ENCODE measurements around the gene MTHFD1L.

Gene MTHFD1L

GRCh38 chr6:150875841-150876240 lies 10.3 kb downstream of the MTHFD1L start:
- Mint-ChIP-seq H3K9me3 (no peaks in the 10 kb centered on the region), H3K36me3 (ENCODE audit: insufficient read depth) (peaks cover 1% of the 10 kb centered on the region), H3K4me3 (no peak overlapping the region), H3K4me1 (no peaks in the 10 kb centered on the region), H3K27ac (ENCODE audit: low read depth) (no peak overlapping the region), H3K27me3 (no peaks in the 10 kb centered on the region)
- no peak for DNase-seq (ENCODE audit: low spot score in 2 of 2)
- ATAC-seq (replicated peaks; ENCODE audit: extremely low read depth, poor library complexity, severe bottlenecking), result no peak

GRCh38 chr6:150876598-150876997 lies 11.1 kb downstream of the MTHFD1L start:
- Mint-ChIP-seq H3K4me3 (no peak overlapping the region), H3K36me3 (ENCODE audit: insufficient read depth) (peaks cover 1% of the 10 kb centered on the region), H3K27me3 (no peaks in the 10 kb centered on the region), H3K4me1 (no peaks in the 10 kb centered on the region), H3K27ac (ENCODE audit: low read depth) (no peak overlapping the region), H3K9me3 (no peaks in the 10 kb centered on the region)
- no peak for DNase-seq (ENCODE audit: low spot score in 2 of 2)
- no peak for ATAC-seq (replicated peaks; ENCODE audit: extremely low read depth, poor library complexity, severe bottlenecking)

GRCh38 chr6:150877928-150878327 lies 12.4 kb downstream of the MTHFD1L start:
- no peak overlapping the region for H3K27ac Mint-ChIP-seq (ENCODE audit: low read depth)
- ATAC-seq (replicated peaks; ENCODE audit: extremely low read depth, poor library complexity, severe bottlenecking), result no peak
- no peaks in the 10 kb centered on the region for H3K9me3 Mint-ChIP-seq
- H3K4me1 Mint-ChIP-seq, result no peaks in the 10 kb centered on the region
- DNase-seq (ENCODE audit: low spot score in 2 of 2), result no peak
- no peak overlapping the region for H3K4me3 Mint-ChIP-seq
- peaks cover 1% of the 10 kb centered on the region for H3K36me3 Mint-ChIP-seq (ENCODE audit: insufficient read depth)
- no peaks in the 10 kb centered on the region for H3K27me3 Mint-ChIP-seq

- H3K4me1 Mint-ChIP-seq, result no peaks in the 10 kb centered on the region
- H3K27ac Mint-ChIP-seq (ENCODE audit: low read depth), result no peak overlapping the region
- no peaks in the 10 kb centered on the region for H3K9me3 Mint-ChIP-seq
Measured at GRCh38 chr6:150878347-150879213, 13.1 kb downstream of the MTHFD1L start.

GRCh38 chr6:150880336-150880735 lies 14.8 kb downstream of the MTHFD1L start:
- ATAC-seq (replicated peaks; ENCODE audit: extremely low read depth, poor library complexity, severe bottlenecking), result no peak
- H3K9me3 Mint-ChIP-seq, result no peaks in the 10 kb centered on the region
- H3K27ac Mint-ChIP-seq (ENCODE audit: low read depth), result no peak overlapping the region
- no peaks in the 10 kb centered on the region for H3K4me1 Mint-ChIP-seq
- no peaks in the 10 kb centered on the region for H3K27me3 Mint-ChIP-seq
- no peak for DNase-seq (ENCODE audit: low spot score in 2 of 2)
- no peak overlapping the region for H3K4me3 Mint-ChIP-seq
- H3K36me3 Mint-ChIP-seq (ENCODE audit: insufficient read depth), result peaks cover 1% of the 10 kb centered on the region

More at GRCh38 chr6:150878347-150879213, 13.1 kb downstream of the MTHFD1L start:
- no peak for DNase-seq (ENCODE audit: low spot score in 2 of 2)
- Mint-ChIP-seq H3K36me3 (ENCODE audit: insufficient read depth) (peaks cover 1% of the 10 kb centered on the region), H3K4me3 (no peak overlapping the region), H3K27me3 (no peaks in the 10 kb centered on the region)
- no peak for ATAC-seq (replicated peaks; ENCODE audit: extremely low read depth, poor library complexity, severe bottlenecking)

- no peaks in the 10 kb centered on the region for H3K27me3 Mint-ChIP-seq
- DNase-seq (ENCODE audit: low spot score in 2 of 2) (no peak), ATAC-seq (replicated peaks; ENCODE audit: extremely low read depth, poor library complexity, severe bottlenecking) (no peak)
- H3K9me3 Mint-ChIP-seq, result no peaks in the 10 kb centered on the region
- H3K27ac Mint-ChIP-seq (ENCODE audit: low read depth), result no peak overlapping the region
- no peaks in the 10 kb centered on the region for H3K4me1 Mint-ChIP-seq
- H3K4me3 Mint-ChIP-seq, result no peak overlapping the region
- H3K36me3 Mint-ChIP-seq (ENCODE audit: insufficient read depth), result peaks cover 1% of the 10 kb centered on the region
Measured at GRCh38 chr6:150881911-150882481, 16.5 kb downstream of the MTHFD1L start.

- Mint-ChIP-seq H3K4me3 (no peak overlapping the region), H3K27ac (ENCODE audit: low read depth) (no peak overlapping the region), H3K4me1 (no peaks in the 10 kb centered on the region), H3K36me3 (ENCODE audit: insufficient read depth) (no peaks in the 10 kb centered on the region), H3K27me3 (no peaks in the 10 kb centered on the region), H3K9me3 (no peaks in the 10 kb centered on the region)
- no peak for ATAC-seq (replicated peaks; ENCODE audit: extremely low read depth, poor library complexity, severe bottlenecking)
- DNase-seq (ENCODE audit: low spot score in 2 of 2), result no peak
Measured at GRCh38 chr6:150883521-150883920, 18.0 kb downstream of the MTHFD1L start.

- Mint-ChIP-seq H3K27me3 (no peaks in the 10 kb centered on the region), H3K36me3 (ENCODE audit: insufficient read depth) (no peaks in the 10 kb centered on the region), H3K4me3 (no peak overlapping the region), H3K27ac (ENCODE audit: low read depth) (no peak overlapping the region), H3K4me1 (no peaks in the 10 kb centered on the region), H3K9me3 (no peaks in the 10 kb centered on the region)
- ATAC-seq (replicated peaks; ENCODE audit: extremely low read depth, poor library complexity, severe bottlenecking), result no peak
- no peak for DNase-seq (ENCODE audit: low spot score in 2 of 2)
Measured at GRCh38 chr6:150886155-150886554, 20.7 kb downstream of the MTHFD1L start.

GRCh38 chr6:150887978-150888563 lies 22.6 kb downstream of the MTHFD1L start:
- no peak overlapping the region for H3K4me3 Mint-ChIP-seq
- peaks cover 2% of the 10 kb centered on the region for H3K36me3 Mint-ChIP-seq (ENCODE audit: insufficient read depth)
- no peaks in the 10 kb centered on the region for H3K27me3 Mint-ChIP-seq
- H3K27ac Mint-ChIP-seq (ENCODE audit: low read depth), result no peak overlapping the region
- H3K9me3 Mint-ChIP-seq, result no peaks in the 10 kb centered on the region
- ATAC-seq (replicated peaks; ENCODE audit: extremely low read depth, poor library complexity, severe bottlenecking), result no peak
- H3K4me1 Mint-ChIP-seq, result no peaks in the 10 kb centered on the region
- no peak for DNase-seq (ENCODE audit: low spot score in 2 of 2)

GRCh38 chr6:150890346-150890745 lies 24.8 kb downstream of the MTHFD1L start:
- peaks cover 2% of the 10 kb centered on the region for H3K36me3 Mint-ChIP-seq (ENCODE audit: insufficient read depth)
- DNase-seq (ENCODE audit: low spot score in 2 of 2), result no peak
- no peaks in the 10 kb centered on the region for H3K9me3 Mint-ChIP-seq
- no peak overlapping the region for H3K27ac Mint-ChIP-seq (ENCODE audit: low read depth)
- ATAC-seq (replicated peaks; ENCODE audit: extremely low read depth, poor library complexity, severe bottlenecking), result no peak
- H3K4me3 Mint-ChIP-seq, result no peak overlapping the region
- H3K27me3 Mint-ChIP-seq, result no peaks in the 10 kb centered on the region
- peaks cover 4% of the 10 kb centered on the region for H3K4me1 Mint-ChIP-seq

GRCh38 chr6:150891888-150892485 lies 26.5 kb downstream of the MTHFD1L start:
- no peaks in the 10 kb centered on the region for H3K27me3 Mint-ChIP-seq
- no peak overlapping the region for H3K4me3 Mint-ChIP-seq
- H3K4me1 Mint-ChIP-seq, result peaks cover 18% of the 10 kb centered on the region
- peaks cover 2% of the 10 kb centered on the region for H3K36me3 Mint-ChIP-seq (ENCODE audit: insufficient read depth)
- no peak overlapping the region for H3K27ac Mint-ChIP-seq (ENCODE audit: low read depth)
- ATAC-seq (replicated peaks; ENCODE audit: extremely low read depth, poor library complexity, severe bottlenecking) (peak; percentile 26), DNase-seq (ENCODE audit: low spot score in 2 of 2) (peak; percentile 34)
- no peaks in the 10 kb centered on the region for H3K9me3 Mint-ChIP-seq

GRCh38 chr6:150894191-150894744 lies 28.8 kb downstream of the MTHFD1L start:
- Mint-ChIP-seq H3K27me3 (no peaks in the 10 kb centered on the region), H3K4me3 (no peak overlapping the region), H3K4me1 (peaks cover 18% of the 10 kb centered on the region), H3K9me3 (no peaks in the 10 kb centered on the region), H3K27ac (ENCODE audit: low read depth) (no peak overlapping the region), H3K36me3 (ENCODE audit: insufficient read depth) (peaks cover 4% of the 10 kb centered on the region)
- ATAC-seq (replicated peaks; ENCODE audit: extremely low read depth, poor library complexity, severe bottlenecking), result no peak
- DNase-seq (ENCODE audit: low spot score in 2 of 2), result no peak
